ENCODE results near the gene GOLGA2. TPM values are rescaled to one million over a fixed set of nuclear protein-coding genes. Genes with fewer than 3 reads are reported as not detected.

The GOLGA2 gene
- polyA plus RNA-seq, 1 experiment = 112 TPM

DNA sequence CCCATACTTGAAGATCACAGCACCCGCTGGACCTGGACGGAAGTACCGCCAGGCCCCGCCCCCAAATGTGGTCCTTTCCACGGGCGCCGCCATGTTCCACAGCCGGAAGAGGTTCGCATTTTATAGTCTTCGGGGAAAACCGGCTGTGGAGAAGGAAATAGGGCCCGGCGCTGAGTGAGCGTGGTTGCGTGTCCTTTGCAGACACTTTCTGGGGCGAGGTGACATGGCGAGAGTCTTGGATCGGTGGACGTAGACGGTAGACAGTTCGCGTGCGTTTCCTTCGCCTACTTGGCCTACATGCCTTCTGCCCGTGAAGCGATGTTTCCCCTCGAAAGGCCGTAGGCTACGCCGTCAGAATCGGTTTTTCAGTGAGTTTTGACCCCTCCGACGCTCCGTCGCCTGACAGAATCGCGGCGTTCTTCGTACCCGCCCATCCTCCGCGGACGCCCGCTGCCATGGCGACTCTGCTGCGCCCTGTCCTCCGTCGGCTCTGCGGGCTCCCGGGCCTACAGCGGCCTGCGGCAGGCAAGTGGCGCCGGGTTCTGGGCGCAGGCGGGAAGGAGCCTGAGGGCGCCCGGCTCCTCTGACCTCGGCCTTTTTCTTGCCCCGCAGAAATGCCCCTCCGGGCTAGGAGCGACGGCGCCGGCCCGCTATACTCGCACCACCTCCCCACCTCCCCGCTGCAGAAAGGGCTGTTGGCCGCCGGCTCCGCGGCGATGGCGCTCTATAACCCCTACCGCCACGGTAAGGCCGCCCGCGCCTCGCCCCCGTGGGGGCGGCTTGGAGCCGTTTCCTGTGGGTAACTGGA, 46.8 kb upstream of the GOLGA2 start, which contains the start of the genes COQ4 and TRUB2:
TSS of gene COQ4 (plus strand) at position 436 of the 808 bp plus-strand sequence. CDS start at position 456, 20 bp downstream.
TSS of gene TRUB2 (minus strand) at position 44 of the 808 bp plus-strand sequence. CDS start at position 5, 39 bp downstream.
- Histone ChIP-seq H3K4me3 (ENCODE audit: low read depth, low read length) (peak within 1 kb of the TSS; percentile 97), H3K27me3 (ENCODE audit: control insufficient read depth, insufficient read depth, low read length) (no peaks in the 10 kb centered on the region), H3K9me3 (ENCODE audit: control insufficient read depth, insufficient read depth, low read length) (no peaks in the 10 kb centered on the region; the same call in 1 of the 2 replicates), H3K27ac (ENCODE audit: low read depth, low read length) (peak within 1 kb of the TSS; percentile 94)
- TF ChIP-seq CTCF (IDR thresholded peaks at IDR 0.05; ENCODE audit: low read depth, low read length) = no peak
- POLR2A ChIA-PET = no interaction called here
- DNase-seq (ENCODE audit: low read depth, low spot score) = peak; percentile 78
- CTCF ChIA-PET = no interaction called here

DNA sequence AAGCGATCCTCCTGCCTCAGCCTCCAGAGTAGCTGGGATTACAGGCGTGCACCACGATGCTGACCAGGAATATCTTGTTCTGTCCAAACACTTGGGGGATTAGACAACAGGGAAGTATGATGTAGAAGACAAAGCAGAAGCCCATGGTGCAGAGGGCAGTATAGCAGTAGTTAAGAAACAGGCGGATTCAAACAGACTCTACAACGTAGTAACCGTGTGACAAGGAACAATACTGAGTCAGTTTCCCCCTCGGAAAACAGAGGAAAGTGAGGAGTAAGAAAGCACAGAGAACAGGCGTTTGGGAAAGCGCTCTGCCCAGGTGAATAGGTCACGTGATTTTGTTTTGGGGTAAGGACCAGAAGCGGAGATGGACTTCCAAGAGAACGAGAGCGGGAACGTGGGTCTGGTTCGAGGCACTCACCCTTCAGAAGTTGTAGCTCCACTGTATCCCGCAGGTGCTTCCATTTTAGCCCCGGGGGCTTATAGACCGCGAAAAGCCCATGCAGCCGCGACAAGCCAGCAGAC, 46.1 kb upstream of the GOLGA2 start:
- Histone ChIP-seq H3K4me3 (ENCODE audit: low read depth, low read length) (peak overlapping the region; percentile 97), H3K9me3 (ENCODE audit: control insufficient read depth, insufficient read depth, low read length) (no peaks in the 10 kb centered on the region; the same call in 1 of the 2 replicates), H3K27ac (ENCODE audit: low read depth, low read length) (no peak overlapping the region), H3K27me3 (ENCODE audit: control insufficient read depth, insufficient read depth, low read length) (no peaks in the 10 kb centered on the region)
- POLR2A ChIA-PET = no interaction called here
- CTCF ChIA-PET = no interaction called here
- no peak for TF ChIP-seq CTCF (IDR thresholded peaks at IDR 0.05; ENCODE audit: low read depth, low read length)
- no peak for DNase-seq (ENCODE audit: low read depth, low spot score)

GRCh38 chr9:128321343-128321742, 45.5 kb upstream of the GOLGA2 start:
- Histone ChIP-seq H3K4me3 (ENCODE audit: low read depth, low read length) (peak overlapping the region; percentile 97), H3K27me3 (ENCODE audit: control insufficient read depth, insufficient read depth, low read length) (no peaks in the 10 kb centered on the region), H3K9me3 (ENCODE audit: control insufficient read depth, insufficient read depth, low read length) (no peaks in the 10 kb centered on the region; the same call in 1 of the 2 replicates), H3K27ac (ENCODE audit: low read depth, low read length) (no peak overlapping the region)
- ChIA-PET CTCF (interaction anchor here (1.1 kb wide), 1 partner anchor 26 kb away, joined by 3 read pairs; no protein-coding TSS in a partner anchor), POLR2A (no interaction called here)
- DNase-seq (ENCODE audit: low read depth, low spot score) = no peak
- no peak for TF ChIP-seq CTCF (IDR thresholded peaks at IDR 0.05; ENCODE audit: low read depth, low read length)

GRCh38 chr9:128317629-128318028, 41.8 kb upstream of the GOLGA2 start:
- no peak for DNase-seq (ENCODE audit: low read depth, low spot score)
- ChIA-PET POLR2A (no interaction called here), CTCF (no interaction called here)
- Histone ChIP-seq H3K27me3 (ENCODE audit: control insufficient read depth, insufficient read depth, low read length) (no peaks in the 10 kb centered on the region), H3K9me3 (ENCODE audit: control insufficient read depth, insufficient read depth, low read length) (no peaks in the 10 kb centered on the region; the same call in 1 of the 2 replicates), H3K27ac (ENCODE audit: low read depth, low read length) (no peak overlapping the region), H3K4me3 (ENCODE audit: low read depth, low read length) (no peak overlapping the region)
- no peak for TF ChIP-seq CTCF (IDR thresholded peaks at IDR 0.05; ENCODE audit: low read depth, low read length)

- Histone ChIP-seq H3K27ac (ENCODE audit: low read depth, low read length) (no peak overlapping the region), H3K4me3 (ENCODE audit: low read depth, low read length) (no peak overlapping the region), H3K9me3 (ENCODE audit: control insufficient read depth, insufficient read depth, low read length) (no peaks in the 10 kb centered on the region), H3K27me3 (ENCODE audit: control insufficient read depth, insufficient read depth, low read length) (no peaks in the 10 kb centered on the region)
- POLR2A ChIA-PET = no interaction called here
- CTCF ChIA-PET = no interaction called here
- no peak for DNase-seq (ENCODE audit: low read depth, low spot score)
- no peak for TF ChIP-seq CTCF (IDR thresholded peaks at IDR 0.05; ENCODE audit: low read depth, low read length)
Measured at GRCh38 chr9:128316421-128316820, 40.6 kb upstream of the GOLGA2 start.
